Central memory CD4-positive, alpha-beta T cell (primary cell): Measurements from ENCODE around the gene ITGA11.

Source experiments
- DNase-seq: peaks from one replicate; pipeline ENCODE4 v3.0.0; 2022

The ITGA11 gene

GRCh38 chr15:68389041-68389930, 42.7 kb downstream of the ITGA11 start:
- DNase-seq = no peak

- no peak for DNase-seq
Measured at GRCh38 chr15:68387381-68388143, 44.4 kb downstream of the ITGA11 start.

- DNase-seq = no peak
Measured at GRCh38 chr15:68386587-68387288, 45.2 kb downstream of the ITGA11 start.

GRCh38 chr15:68385671-68386586, 46.0 kb downstream of the ITGA11 start:
- no peak for DNase-seq

GRCh38 chr15:68385240-68385561, 46.8 kb downstream of the ITGA11 start:
- no peak for DNase-seq

GRCh38 chr15:68384451-68385239, 47.3 kb downstream of the ITGA11 start:
- no peak for DNase-seq

GRCh38 chr15:68383161-68384074, 48.5 kb downstream of the ITGA11 start:
- peak; percentile 46 for DNase-seq

GRCh38 chr15:68382286-68383007, 49.5 kb downstream of the ITGA11 start:
- no peak for DNase-seq

GRCh38 chr15:68380456-68380855, 51.5 kb downstream of the ITGA11 start:
- DNase-seq = no peak

- no peak for DNase-seq
Measured at GRCh38 chr15:68379759-68380290, 52.1 kb downstream of the ITGA11 start.

GRCh38 chr15:68379058-68379758, 52.8 kb downstream of the ITGA11 start:
- no peak for DNase-seq

GRCh38 chr15:68378595-68378994, 53.4 kb downstream of the ITGA11 start:
- DNase-seq = no peak

GRCh38 chr15:68377766-68378165, 54.2 kb downstream of the ITGA11 start:
- no peak for DNase-seq

- DNase-seq = no peak
Measured at GRCh38 chr15:68376447-68377060, 55.4 kb downstream of the ITGA11 start.

GRCh38 chr15:68375716-68376220, 56.2 kb downstream of the ITGA11 start:
- no peak for DNase-seq

GRCh38 chr15:68375191-68375631, 56.8 kb downstream of the ITGA11 start:
- no peak for DNase-seq

- no peak for DNase-seq
Measured at GRCh38 chr15:68374168-68374745, 57.7 kb downstream of the ITGA11 start.

- no peak for DNase-seq
Measured at GRCh38 chr15:68373028-68373427, 58.9 kb downstream of the ITGA11 start.
